GM18511 (cell line): ENCODE data around the gene ADGRG6.

Source experiments
- ATAC-seq: cut with Tn5 transposase; IDR thresholded peaks from one replicate; pipeline ENCODE4 v1.9.1; 2021; ENCODE audit warnings: mild to moderate bottlenecking, moderate library complexity; ENCODE audit not compliant: unreplicated experiment

ADGRG6 gene

DNA sequence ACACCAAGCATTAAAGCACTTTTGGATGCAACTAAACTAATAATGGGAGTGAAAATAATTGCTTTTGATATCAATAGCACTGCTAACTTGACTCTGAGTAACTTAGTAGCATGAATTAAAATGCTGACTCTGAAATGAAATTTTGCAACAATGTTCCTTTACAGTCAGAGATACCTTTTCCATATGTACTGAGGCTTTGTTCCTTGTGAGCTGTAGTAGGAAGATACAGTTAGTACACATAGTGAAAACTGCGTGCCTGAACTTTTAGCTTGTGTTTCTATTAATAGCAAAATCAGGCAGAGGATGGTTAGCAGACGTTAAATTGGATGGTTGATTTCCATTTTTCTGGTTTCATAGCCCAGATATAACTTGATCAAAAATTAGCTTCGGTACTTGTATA is 18.6 kb downstream of the ADGRG6 start:
- ATAC-seq = no peak

DNA sequence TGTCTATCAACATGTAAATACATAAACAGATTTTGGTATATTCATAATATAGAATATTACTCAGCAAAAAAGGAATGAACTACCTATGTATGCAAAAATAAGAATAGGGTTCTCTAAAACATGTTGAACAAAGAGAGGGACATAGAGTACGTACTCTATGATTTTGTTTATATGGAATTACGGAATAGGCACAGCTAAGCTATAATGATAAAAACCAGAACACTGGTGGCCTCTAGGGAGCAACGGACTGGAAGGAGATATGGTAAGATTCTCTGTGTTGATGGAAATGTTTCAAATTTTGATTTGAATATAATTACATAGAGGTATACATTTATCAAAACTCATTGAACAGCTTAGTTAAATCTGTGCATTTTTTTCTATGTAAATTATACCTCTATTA is 19.6 kb downstream of the ADGRG6 start:
- no peak for ATAC-seq

DNA sequence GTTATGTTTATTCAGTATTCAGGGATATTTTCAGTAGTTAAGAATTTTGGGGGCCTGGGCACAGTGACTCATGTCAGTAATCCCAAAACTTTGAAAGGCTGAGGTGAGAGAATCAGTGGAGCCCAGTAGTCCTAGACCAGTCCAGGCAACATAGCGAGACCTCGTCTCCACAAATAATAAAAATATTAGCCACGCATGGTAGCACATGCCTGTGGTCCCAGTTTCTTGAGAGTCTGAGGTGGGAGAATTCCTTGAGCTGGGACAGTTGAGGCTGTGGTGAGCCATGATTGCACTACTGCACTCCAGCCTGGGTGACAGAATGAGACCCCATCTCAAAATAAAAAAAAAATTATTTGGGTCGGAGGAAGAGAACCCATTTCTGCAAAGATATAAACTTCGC is 20.3 kb downstream of the ADGRG6 start:
- ATAC-seq = no peak

DNA sequence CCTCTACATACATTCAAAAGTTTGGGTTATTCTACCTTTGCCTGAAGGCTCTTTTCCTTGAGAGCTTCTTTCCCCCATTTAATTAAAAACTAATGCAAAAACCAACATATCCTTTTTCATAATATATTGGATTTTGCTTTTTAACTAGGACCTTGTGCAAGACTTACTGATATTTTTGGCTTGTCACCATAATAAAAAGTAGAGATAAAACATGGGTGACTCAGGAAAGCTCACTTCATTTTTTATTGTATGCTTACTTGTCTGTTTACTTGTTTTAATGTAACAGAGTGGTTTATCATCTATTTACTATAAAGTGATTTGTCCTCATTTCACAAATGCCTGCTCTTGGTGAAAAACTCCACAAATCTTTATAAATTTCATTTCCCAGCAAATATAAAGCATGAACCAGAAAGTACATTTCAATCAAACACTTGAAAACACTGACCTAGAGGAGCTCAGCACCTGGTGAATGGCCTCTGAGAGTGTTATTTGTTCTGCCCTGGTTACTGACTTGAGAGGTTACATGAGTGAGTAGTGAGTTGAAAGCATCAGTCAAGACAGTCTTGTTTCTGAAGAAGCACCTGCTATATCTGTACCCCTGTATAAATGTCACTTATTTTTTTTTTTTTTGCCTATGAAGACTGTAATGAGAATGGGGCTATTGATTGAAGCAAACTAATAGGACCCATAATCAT is 20.8 kb downstream of the ADGRG6 start:
- ATAC-seq = no peak

DNA sequence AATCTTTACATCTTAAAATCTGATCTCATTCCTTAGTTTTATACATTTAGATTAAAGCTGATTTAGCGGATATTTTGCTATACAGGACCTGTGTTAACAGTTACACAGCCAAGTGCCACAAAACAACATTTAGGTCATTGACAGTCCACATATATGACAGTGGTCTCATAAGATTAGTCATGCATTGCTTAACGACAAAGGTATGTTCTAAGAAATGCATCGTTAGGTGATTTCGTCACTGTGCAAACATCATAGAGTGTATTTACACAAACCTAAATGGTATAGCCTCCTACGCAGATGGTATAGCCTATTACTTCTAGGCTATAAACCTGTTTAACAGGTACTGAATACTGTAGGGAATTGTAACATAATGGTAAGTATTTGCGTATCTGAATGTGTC is 21.6 kb downstream of the ADGRG6 start:
- no peak for ATAC-seq

DNA sequence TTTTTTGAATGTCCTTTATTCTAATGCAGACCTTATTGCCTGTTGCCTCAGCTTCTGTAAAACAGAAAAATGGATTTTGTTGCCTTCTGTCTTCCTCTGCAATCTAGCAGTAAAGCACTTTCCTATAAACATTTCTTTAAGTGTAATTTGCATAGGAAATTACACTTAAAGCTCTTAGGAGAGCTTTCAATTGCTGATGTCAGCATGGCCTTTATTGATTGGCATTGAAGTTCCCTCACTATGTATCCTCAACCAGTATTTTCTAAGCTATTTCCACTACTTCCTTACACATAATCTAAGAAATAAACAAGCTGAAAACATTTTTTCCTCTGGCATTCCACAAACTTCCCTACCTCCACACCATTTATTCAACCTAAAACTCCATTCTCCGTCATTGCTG is 22.3 kb downstream of the ADGRG6 start:
- ATAC-seq = no peak

DNA sequence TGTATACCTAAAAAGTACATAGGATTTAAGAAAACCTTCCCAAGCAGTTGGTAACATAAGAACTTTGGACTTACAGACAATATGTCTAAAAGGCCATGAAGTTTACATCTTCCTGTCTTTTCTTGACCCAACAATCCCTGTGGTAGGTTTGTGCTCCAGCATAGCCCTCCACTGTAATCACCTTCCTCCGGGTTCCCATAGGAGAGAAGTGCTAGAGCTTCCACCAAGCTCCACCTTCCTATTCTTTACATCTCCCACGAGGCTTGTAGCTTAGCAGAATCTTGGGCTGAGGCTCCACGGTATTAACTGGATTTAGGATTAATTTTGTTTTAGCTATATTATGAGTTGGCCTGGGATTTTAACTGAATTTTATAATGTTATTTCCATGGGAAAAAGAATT is 23.3 kb downstream of the ADGRG6 start:
- no peak for ATAC-seq

DNA sequence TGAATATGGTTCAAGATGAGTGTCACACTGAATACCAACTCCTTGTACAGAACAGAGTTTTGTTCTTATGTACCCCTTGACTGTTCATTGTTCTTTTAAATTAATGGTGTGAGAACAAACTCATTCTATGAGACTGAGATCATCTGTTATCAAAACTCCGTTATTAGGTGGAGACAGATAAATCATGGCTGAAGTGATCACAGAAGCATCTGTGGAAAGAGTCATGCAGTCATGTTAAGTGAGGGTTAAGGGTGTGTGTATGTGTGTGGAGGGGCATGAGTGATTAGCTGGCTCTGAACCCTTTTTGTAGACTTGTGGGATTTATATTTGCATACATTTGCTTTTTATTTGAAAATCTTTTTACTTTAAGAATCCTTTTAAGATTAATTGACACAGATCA is 24.7 kb downstream of the ADGRG6 start:
- ATAC-seq = no peak

DNA sequence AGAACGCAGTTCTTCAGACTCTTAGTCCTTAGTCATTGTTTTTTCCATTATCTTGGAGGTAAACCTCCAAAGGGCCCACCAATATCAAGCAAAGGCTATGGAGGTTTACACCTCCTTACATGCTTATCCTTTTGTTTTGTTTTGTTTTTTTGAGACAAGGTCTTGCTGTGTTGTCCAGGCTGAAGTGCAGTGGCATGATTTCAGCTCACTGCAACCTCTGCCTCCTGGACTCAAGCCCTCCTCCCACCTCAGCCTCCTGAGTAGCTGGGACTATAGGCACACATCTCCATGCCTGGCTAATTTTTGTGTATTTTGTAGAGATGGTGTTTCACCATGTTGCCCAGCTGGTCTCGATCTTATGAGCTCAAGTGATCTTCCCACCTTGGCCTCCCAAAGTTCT is 26.3 kb downstream of the ADGRG6 start:
- no peak for ATAC-seq

DNA sequence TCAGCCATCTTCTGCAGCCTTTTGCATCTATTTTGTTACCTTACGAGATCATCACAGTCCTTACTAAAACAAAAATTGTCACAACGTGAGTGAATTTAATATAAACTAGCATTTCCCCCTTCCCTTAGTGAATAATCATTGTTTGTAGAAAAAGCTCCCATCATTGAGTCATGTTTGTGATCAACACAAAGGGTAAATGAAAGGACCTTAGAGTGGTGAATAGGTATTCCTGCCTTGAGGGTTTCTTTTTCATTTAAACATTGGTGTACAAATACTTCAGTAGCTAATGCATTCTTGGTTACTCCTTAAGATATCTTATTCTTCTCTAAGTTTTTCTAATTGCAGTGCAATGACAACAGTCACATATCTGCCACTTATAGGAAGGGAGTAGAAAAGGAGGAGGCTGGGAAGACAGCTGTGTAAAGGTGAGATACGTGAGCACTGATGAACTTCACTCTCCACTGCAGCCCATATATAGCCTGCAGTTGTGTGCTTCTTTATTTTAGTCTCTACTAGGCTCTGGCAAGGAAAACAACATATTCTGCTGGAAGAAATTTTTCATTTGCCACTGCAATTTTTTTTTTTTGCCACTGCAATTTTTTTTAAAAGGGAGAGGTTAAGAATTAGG is 27.8 kb downstream of the ADGRG6 start:
- no peak for ATAC-seq

DNA sequence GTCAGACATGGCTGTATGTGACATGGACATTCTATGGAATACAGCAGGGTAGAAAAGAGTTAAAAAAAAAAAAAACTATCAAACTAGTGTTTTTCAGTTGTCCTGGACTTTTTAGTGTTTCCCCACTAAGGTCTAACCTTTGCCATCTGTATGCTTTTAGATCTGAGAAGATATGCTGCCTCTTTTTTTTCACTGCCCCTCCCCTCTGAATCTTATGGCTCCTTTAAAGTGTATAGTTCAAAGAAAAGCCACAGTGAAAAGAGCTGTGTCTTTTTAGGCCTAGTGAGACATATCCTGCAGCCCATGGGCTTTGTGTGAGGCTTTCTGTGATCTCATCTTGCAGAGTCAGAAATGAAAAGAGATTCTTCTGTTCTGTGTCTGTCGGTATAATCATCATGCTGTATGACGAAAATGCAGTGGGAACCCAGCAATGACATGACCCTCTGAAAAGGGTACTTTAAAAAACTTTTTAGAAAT is 29.3 kb downstream of the ADGRG6 start:
- no peak for ATAC-seq

DNA sequence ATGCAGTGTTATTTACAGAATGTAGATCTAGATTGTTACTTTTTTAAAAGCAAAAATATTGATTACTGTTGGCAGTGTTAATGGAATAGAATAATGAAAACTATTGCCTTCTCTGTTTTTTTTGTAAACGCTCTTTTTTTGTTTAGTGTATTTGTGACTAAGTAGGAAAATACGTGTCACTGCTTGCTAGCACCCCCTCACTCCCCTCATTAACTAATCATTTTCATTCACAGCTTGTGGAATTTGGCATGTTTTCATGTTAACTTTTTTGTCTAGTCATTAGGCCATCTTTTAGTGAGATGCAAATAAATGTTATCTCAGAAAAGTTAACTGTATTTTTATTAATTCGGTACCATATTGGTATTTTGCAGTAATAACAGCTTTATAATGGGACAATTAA is 29.8 kb downstream of the ADGRG6 start:
- no peak for ATAC-seq

DNA sequence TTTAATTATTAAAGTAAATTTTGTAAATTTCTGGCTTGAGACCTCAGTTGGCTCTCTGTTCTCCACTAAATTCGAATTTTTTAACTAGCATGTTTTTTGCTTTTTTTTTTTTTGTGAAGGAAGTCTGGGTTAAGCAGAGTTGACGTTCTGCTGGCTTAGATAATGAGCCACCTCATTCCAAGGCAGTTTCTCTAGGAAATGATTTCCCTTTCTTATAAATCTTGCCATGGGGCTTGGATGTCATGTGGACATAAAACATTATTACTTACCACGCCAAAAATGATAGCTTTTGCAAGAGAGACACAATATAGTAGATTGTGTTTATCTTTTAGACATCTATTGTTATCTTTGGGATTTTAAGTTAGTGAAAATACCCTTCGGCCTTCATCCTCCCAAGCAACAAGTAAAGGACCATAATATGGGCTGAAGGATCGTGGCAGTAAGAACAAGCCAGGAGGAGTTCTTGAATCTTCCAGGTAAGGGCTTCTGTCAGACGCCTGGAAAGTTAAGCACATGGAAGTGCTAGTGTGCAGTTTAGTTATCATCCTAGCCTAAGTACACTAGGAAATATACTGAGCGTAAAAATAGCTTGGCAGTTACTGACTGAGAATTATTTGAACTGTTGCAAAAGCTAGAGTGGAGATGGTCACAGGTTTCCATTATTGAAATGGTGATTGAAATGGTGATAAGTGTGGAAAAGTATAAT is 30.7 kb downstream of the ADGRG6 start:
- ATAC-seq = no peak

DNA sequence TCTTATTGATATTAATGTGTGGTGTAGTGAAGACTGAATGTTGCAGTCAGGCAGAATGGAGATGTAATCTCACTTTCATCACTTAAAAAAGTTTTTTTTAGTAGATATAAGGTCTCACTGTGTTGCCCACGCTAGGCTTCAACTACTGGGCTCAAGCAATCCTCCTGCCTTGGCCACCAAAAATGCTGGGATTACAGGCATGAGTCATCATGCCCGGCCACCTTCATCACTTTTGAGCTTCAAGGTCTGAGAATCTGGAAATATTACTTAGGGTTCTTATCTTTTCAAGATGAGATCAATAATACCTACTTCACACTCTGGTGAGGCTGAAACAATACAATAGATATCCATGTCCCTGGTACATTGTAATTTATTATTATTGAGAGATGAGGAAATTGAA is 31.6 kb downstream of the ADGRG6 start:
- ATAC-seq = no peak

DNA sequence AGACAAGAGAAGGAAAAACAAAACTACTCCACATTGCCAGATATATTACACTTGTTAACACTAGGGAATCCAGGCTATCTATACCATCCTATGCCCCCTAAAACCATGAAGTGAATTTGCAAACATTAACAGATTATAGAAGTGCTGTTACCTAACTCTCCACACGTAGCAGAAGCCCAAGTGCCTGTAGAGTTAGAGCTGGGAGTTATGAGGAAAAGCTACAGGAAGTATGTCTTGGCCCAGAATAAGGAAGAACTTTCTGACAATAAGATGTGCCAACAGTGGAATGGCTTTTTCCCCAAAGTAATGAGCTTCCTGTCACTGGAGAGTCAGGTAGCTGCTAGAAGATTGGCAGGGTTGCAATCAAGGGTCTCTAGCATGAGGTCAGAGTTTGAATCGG is 32.5 kb downstream of the ADGRG6 start:
- no peak for ATAC-seq

DNA sequence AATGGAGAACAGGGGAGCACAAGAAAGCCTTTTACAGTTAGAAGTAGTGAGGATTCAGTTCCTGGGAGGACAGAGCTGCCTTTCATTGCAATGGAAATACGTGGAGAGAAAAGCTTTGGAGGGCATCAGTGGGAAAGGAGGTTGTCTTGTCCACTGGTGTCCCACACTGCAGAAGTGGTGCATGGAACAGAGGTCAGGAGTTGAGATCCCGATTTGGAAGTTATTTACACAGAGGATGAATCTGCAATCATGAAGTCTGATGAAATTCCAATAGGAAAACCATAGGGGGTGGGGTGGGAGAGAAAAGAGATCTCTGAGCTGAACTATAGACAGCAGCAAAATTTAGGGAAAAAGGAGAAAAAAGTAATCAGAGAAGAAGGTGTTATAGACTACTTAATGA is 33.6 kb downstream of the ADGRG6 start:
- no peak for ATAC-seq

DNA sequence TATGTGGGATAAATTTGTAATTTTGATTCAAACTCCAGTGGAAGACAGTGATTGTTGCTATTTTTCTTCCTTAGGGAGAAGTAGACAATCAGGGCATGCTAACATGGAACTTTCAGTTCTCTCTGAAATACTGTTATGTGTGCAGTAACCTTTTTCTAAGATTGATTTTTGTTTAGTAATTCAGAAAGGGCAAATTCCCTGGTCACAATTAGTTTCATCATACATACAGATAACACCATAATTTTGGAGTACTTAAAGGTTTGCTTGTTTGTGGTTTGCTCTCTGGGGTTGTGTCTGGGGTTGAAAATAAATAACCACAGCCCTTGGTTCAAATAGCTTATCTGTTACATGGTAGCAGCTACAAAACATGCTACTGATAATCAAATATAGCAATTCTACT is 34.4 kb downstream of the ADGRG6 start:
- ATAC-seq = no peak

DNA sequence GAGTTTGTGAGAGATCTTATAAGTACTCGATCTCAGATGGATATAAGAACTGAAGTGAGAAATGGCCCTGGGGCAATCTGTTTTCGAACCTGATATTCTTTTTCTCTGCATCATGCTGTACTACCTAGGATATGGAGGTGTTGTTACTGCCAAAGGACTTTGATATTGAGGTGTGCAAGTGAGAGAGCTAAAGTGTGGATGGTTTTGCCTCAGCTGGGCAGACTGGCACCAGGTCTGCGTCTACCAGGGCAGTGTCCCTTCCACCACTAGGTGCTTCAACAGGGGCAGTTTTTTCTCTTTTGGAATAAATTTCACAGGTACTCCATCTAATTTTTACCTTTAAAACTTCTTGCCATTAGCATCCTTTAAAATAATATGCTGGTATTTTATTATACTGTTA is 35.0 kb downstream of the ADGRG6 start:
- ATAC-seq = no peak

DNA sequence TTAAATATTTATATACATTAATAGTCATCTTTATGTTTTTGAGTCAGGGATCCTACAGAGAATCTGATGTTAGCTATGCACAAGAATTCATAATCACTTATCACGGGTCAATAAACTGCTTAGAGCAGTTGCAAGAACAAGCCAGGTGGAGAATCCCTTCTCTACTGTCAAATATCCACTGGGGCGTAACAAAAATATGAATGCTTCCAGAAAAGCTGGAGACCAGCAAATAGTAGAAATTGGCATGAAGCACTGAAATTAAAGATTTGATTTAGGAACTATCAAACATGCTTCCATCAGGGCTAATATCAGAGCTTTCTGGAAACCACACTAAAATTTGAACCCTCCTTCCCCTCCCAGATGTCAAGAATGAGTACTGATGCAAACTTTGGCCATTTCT is 37.3 kb downstream of the ADGRG6 start:
- no peak for ATAC-seq

DNA sequence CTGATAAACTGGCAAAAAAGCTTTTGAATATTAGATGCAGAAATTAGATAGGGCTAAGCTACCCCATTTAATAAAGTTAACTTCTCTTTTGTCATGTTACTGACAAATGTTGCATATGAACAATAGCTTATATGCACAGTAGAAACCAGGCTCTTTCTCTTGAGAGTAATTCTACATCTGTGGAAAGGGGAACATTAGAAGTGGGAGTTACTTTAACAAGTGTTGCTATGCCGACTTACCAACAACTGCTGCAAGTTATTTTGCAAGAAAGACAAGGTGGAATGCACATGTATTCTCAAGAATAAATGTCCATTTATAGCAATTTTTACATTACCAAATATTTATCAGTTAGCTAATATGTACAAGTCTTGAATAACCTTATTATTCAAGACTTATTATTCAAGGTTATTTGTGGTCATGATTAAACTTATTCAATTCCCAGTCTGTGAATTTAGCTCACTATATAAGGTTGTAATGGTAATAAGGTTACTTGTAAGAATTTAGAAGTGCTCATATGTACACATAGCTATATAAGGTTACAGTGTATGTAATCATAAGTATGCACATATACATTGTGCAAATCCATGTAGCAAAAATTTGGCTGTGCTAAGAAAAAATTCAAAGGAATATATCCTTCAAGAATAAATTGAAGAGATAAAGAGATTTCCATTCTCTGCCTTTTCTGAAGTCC is 38.3 kb downstream of the ADGRG6 start:
- no peak for ATAC-seq

DNA sequence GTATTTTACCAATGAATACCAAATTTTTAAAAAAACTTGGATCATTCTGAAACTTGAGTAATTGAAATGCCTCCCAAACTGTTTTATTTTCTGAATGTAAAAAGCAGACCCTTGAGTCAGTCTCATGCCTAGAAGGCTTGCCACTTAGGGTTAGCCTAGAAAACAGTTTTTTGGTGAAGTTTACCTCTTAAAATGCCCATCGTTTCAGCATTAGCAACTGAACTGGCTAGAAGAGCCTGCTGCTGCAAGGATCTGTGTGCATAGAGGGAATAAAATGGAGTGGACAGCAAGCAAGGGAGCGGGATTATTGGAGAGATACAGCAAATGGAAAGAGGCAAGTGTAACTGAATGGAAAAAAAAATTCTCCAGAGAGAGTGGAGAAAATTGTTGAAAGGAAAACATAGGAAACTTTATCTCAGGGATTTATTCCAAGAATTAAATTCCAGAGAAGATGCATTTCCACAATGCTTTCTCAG is 40.1 kb downstream of the ADGRG6 start:
- no peak for ATAC-seq

DNA sequence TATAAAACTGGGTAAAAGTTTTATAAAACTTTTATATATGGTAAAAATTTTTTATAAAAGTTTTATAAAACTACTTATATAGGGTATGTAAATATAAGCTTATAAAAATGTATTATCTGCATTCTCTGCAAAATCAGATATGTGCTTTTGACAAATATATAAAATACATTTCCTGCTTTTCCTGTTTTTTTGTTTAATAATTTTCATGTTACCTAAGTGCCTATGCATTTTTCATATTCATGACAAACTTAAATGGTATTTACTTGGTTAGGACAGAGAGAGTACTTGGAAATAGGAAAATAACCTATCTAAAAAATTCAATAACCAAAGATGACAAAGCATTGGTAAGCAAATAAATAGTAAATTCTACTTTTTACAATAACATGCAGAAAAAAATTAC is 41.2 kb downstream of the ADGRG6 start:
- no peak for ATAC-seq
